HG02870 (cell line): ENCODE measurements around the gene XRCC3.

Experiments used
- ATAC-seq: cut with Tn5 transposase; IDR thresholded peaks from one replicate; pipeline ENCODE4 v1.9.1; 2021; ENCODE audit warnings: mild to moderate bottlenecking, moderate library complexity; ENCODE audit not compliant: unreplicated experiment

Gene XRCC3

DNA sequence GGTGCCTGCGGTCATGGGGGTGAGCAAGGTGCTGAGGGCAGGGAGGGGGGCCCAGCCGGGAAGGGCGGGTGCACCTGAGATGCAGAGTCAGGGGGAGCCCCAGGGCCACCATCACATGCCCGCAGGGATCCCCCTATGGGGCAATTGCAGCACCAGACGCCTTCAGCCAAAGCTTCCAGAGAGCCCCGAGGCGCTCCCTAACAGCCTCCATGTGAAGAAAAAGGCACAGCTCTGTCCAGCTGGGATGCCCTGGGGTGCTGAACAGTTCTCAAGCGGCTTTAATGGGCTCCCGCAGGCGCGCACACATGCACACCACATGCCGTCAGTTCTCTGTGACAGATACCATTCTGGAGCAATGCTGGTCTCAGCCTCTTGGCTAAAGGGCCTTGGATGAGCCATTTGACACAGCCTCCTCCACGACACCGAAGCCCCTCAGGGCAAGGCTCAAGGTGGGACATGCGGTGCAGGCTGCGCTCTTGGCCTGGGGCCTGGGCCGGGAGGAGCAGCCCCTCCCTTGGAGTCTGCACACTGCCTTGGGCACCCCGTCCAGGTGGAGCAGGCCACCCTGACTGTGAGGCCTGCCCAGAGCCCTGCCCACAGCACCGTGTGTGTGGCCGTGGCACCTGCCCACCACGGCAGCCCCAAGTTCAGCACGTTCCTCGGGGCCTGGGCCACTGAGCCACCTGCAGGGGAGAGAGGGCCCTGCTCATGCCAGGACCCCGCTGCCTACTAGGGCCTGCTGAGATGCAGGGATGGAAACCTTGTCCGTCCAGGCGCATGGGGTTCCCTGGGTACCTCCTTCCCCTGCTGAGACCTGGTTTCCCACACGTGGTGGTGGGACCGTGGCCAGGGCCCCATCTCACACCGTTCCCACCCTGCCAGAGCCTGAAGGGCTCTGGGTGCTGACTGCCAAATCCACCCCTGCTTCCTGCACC, 7.7 kb downstream of the XRCC3 start:
- ATAC-seq, result no peak

DNA sequence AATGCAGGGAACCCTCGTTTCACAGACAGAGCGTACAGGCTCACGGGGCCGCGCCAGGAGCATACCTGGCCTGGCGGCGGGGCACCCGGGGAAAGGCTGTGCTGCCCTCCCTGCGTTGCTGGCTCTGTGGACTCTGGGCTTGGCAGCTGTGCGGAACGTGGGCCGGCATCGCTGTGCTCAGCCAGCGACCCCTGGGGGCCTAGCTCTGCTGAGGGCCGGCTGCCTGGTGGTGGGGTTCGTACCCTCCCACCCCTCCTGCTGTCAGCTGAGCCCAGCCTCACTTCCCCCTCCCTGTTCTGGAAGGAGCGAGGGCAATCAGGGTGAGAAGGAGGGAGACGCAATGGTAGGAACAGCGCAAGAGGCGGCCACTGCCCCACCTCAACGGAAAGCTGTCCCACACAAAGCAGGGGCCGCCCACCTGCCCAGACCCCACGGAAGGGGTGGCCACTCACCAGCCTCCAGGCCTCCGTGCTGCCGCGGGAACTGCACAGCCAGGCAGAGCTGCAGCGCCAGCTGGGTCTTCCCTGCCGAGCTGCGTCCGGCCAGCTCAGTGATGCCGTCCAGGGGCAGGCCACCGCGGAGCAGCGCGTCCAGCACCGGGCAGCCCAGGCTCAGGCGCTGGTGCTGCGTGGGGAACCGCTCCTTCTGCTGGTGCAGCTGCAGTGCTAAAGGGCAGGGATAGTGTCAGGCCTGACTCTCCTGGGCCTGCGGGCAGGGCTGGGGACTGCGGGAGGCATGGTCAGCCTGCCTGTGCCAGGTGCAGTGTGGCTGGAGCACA, 8.5 kb downstream of the XRCC3 start:
- no peak for ATAC-seq

DNA sequence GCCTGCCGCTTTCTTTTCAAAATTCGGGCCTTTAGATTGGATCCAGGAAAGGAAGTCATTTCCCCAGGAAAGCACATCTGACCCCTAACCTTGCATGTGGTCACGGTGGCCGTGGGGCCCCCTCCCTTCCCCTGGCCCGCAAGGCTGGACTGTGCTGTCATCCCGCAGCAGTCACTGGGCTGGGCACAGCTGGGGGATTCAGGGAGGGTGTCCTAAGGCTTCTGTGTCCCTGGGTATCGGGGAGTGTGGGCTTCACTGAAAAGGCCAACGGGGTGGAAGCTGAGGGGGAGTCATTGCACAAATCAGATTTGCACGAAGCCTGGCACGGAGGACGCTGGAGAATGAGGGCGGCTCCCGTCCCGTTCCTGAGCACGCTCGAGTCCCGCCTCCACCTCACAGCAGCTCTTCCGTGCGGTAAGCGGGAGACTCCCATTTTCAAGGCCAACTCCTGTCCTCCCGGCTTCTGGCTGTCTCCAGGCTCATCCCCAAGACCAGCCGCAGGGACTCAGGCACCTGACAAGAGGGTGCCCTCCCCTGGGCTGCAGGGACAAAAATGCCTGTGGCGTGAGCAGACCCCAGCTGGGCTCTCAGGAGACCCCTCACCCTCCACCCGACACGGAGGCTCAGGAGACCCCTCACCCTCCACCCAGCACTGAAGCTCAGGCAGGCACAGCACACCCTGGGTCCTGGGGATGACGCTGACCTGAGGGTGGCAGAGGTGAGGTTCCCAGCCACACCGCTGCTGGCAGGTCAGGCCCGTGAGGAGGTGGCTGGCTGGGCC, 9.6 kb downstream of the XRCC3 start:
- ATAC-seq, result no peak

DNA sequence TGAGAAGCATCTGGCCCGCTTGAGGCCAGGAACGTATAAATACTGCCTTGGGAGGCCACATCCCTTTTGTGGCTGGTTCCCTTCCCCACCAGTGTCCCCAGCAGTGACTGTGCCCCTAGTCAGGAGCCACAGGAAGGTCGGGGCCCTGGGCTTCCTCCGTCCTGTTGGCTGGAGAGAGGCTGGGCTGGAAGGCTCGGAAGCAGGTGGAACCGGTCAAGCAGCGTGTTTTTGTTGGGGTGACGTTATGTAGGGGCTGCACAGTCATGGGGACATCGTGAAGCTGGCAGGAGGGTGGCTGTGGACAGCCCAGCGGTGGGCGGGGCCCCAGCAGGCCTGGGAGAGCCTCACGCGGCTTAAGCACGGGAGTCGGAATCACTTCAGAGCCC, 10.1 kb downstream of the XRCC3 start:
- no peak for ATAC-seq

DNA sequence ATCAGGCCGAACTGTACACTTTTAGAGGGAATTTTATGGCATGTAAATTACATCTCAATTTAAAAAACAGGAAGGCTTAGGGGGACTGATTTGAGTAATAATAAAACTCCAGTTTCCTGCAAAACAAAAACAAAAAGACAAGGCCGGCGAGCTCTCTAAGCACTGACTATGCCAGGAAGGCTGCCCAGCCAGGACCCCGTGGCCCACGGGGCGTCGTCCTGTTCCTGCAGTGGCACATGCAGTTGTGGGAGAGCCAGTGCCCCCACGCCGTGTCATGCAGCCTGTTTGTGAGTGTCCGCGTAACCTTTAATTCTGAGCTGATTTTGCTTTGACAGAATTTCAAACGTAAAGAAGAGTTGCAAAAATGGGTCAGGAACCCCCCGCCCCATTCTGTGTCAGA, 10.5 kb downstream of the XRCC3 start:
- ATAC-seq, result no peak

DNA sequence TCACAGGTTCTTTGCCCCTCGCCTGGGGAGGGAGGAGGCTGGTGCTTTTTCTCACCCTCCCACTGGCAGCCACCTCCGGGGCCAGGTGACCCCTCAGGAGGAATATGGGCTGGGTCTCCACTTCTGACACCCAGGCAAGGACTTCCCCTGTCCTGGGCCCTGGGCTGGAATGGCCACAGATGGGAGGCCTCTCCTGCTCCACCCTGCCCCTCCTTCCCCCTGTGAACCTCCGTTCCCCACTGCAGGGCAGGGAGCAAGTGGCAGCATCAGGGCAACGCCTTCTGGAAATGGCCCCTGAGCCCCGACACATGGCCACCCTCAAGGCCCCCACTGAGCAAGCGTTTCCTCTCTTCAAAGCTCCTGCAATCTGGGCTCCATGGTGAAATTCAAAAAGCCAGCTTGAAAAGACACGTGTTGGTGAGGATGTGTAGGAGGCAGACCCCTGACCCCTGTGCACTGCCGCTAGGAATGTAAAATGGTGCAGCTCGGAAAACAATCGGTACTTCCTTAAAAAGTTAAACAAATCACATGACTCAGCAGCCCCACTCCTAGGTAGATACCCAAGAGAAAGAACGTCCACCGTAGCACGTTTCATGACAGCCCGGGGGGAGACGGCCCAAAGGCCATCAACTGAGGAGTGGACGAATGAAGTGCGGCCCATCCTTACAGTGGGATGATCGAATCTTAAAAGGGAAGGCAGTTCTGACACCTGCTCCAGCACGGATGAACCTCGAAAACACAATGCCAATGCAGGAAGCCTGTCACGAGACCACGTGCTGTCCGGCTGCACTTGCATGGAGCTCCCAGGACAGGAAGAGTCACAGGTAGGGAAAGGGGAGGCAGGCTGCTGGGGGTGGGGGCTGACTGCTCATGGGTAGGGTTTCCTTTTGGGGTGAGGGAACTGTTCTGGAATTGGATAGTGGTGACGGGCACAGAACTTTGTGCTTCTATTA, 11.5 kb downstream of the XRCC3 start:
- no peak for ATAC-seq

DNA sequence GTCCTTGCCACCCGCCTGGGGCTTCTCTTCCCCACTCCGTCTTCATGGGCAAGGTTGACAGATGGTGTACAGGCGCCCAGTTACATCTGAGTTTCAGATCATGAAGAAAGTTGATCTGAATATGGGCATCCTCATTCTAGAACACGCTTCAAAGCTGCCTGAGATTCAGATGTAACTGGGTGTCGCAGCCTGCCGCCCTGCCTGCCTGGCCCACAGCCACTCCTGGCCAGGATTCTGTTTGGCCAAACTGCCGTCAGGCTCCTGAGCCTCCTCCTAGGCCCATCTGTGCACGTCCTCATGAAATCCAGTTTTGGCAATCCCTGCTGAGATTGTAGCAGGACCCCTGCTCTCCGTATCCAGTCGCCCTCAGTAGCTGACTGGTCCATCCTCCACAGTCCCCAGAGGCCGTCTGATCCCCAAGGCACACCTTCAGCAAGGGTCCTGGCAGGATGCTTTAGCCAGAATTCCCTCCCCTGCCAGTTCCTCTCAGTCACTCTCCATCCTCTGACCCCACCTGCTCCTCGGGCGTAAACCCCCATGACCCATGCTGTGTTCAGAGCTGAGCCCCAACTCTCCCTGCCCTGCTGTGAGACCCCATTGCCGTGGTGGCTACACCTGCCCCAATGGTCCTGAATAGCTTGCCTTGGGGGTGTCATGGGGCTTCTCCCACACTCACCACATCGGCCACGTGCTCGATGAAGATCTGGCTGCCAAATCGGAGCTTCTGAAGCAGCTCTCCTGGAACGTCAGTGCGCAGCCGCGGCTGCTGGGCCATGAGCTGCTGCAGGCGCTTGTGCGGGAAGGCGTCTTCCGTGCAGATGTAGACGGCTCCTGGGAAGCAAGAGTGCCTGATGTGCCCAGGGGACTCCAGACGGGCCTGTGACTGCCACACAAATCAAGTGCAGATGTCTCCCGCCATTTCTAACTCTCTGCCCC, 12.5 kb downstream of the XRCC3 start:
- no peak for ATAC-seq

DNA sequence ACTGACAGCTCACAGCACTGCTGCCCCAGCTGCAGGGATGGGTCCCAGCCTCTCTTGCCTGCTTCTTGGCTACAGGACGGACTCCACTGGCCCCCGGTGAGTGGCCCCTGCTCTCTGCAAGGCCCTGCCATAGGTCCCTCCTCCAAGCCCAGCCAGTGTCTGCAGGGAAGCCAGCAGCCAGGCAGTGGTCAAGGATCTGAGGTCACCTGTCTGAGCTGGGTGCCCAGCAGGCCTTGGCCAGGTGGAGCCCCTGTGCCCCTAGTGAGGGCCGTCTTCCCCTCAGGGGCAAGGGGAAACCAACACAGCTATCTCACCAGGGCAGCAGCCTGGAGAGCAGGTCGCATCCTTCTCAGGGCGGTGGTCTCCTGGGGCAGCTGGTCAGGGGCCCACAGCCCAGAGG, 13.2 kb downstream of the XRCC3 start:
- ATAC-seq, result no peak

DNA sequence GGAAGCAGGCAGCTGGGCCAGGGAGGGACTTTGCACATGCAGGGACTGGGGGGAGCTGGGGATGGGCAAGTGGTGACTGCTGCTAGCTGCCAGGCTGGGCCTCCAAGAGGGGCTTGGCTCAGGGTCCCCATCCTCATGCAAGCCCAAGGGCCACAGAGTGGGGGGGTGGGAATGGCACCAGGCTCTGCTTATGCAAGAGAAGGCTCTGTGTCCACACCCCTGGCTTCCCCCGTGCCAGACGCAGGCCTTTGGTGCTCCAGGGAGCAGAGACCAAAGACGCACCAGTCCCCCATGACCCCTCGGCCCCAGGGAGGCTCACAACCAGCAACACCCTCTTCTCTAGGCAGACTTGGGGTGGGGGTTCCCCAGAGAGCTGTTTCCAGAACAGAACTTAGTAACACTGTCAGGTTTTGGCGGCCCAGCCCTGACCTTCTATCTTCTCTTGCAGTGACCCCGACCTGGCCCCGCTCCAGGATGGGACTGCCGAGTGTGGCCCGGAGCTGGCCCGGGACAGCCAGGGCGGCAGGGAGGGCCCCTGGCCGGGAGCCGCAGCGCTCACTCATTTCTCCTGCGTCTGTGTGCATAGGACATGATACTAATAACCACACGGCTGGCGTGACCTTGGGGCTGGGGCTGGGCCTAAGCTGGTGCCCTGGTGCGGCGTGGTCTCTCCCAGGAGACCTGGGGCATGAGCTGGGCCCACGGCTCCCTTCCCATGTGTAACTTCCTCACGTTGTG, 14.3 kb downstream of the XRCC3 start:
- ATAC-seq, result no peak

DNA sequence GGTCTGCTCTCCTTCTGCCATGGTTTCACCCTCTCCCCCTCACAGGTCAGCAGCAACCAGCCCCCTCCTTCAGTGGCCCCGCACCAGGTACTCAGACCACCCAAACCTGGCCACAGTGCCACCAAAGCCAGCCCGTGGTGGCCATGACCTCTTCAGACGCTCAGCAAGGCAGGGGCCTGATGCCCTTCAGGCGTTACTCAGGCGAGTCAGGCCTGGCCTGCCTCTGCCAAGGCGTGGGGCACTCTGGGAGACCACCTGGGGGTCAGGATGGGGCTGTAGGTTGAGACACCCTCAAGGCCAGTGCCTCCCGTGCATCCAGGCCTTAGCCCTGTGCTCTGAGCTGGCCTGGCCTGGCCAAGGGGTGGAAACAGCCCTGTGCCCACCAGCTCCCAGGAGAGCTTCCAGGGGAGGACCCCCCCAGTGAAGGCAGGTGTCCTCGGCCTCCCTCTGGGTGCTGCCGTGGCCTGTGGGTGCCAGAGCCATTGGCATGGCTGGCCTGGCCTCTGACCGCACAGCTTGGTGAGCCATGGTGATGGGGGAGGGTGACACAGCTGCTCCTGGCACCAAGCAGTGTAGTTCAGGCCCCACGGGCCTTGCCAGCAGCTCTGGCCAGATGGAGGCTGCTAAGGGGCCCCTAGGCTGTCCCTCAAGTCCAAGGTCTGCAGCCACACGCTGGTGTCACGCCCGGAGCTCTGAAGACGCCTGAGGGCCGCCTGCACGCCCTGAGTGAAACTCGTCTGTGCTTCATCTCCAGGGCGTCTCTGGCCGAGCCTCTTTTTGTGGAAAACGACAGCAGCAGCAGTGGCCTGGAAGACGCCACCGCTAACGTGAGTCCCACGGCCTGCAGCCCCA, 15.1 kb downstream of the XRCC3 start:
- no peak for ATAC-seq

DNA sequence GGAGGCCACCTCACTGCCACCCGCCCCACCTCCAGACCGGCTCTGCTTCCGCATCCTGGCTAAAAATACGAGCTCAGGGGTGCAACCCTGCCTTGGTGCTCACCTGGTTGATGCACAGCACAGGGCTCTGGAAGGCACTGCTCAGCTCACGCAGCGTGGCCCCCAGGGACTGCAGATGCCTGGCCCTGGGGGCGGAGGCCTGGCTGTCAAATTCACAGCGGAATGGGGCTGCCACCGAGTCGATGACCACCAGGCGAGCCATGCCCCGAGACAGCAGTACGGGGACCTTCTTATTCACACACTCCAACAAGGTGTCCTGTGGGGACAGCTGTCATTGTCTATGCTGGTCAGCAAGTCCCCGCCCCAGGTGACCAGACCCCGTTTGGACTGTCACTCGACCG, 16.0 kb downstream of the XRCC3 start:
- no peak for ATAC-seq

DNA sequence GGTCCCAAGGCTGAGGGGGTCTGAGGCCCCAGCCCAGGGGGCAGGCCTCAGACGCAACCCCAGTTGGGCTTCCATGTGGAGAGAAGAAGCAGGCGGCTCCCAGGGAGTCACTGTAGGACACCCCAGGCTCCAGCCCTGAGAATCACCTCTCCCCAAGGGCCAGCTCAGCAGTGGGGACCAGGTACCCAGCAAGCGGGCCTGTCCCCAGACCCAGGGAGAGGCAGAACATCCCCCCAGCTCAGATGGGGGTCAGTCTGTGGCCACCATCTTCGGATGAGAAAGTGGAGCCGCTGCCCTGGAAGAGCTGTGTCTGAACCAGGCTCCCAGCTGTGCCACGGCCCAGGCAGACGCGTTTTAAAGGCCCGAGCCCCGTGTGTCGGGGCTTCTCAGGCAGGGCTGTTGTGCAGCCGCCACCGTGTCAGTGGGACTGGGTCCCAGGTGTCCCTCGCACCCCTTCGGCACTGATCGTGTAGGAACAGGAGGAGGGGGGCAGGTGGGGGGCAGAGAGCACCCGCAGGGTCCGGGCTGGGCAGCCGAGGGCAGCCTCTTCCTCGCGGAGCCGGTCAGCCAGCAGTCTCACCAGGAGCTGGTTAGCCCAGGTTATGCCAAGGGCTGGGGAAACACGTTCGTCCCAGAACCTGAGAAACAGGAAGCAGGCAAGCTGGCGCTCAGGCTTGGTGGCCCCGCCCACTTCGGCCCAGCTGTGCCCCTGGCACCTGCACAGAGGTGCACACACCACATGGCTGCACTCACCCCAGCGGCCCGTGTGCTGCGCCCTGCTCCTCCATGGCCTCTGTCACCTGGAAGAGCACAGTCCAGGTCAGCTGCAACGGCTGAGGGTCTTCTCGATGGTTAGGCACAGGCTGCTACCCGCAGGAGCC, 16.6 kb downstream of the XRCC3 start:
- ATAC-seq, result no peak

DNA sequence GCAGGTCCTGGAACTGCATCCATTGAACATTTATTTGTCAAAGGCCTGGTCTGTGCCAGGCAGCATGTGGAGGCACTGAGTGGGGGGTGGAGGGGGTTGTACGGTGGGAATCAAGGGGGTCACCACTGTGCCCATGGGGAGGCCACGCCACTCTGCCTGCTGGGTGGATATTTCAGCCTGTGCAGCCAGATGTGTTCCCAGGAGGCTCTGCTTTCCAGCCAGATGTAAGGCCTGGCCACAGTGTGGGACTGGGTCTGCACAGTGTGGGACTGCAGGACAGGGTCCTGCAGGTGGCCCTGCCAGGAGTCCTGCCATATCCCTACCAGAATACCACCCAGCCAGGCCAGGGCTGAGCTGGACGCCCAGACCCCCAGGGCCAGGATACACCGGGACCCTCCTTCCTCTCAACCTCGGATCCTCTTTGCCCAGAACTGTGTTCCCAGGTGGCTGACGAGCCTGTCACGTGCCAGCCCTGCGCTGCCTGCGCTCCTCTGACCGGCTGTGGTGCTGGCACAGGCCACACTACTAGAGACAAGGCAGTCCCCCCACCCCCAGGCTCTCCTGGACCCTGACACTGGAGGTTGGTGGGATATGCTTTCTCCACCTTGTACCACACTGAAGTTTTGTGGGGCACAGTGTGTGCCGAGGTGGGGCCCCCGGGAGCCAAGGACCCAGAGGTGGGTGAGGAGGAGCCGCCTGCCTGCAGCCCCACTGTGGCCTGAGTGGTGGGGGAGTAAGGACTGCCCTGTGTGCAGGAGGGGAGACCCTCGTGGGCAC, 17.5 kb downstream of the XRCC3 start:
- ATAC-seq, result no peak

DNA sequence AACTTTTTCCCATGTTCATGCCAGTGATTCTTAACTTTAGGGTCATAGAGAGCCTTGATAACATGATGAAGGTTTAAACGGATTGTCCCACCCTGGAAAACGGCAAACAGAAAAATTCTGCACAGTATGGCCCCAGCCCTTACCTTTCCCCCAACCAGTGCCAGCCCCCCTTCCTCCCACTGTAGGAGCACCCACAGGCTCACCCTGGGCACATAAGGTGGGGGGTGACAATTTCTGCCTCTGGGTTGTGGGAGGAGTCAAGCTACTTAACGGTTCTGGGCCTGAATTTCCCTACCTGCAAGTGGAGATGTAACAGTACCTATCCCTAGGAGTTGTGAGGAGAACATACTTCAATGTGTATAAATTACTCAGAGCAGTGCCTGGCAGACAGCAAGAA, 18.0 kb downstream of the XRCC3 start:
- ATAC-seq, result no peak

DNA sequence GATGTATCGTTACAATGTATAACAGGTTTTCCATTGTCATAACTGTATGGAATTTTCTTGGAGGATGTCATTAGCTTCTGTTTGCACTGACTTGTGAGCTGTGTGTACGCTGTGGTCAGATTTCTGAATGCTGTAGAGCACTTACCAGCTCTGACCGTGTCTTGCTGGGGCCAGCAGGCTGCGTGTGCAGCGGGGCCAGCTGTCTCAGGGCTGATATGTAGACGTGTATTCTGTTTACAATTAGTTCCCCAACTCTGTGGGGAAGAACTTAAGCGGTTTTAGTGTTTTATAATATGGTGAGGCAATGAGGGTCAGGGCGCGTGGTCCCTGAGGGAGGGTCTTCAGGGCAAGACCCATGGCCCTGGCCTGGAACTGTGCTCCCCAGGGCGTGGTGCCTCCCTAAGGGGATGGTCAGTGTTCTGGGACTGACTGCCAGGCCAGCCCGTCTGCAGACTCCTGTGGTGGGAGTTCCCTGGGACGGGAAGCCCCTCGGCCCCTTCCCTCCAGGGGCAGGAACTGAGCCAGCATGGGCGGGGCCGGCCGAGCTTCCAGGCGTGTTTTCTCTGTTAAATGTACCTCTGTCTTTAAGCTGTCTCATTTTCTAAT, 18.7 kb downstream of the XRCC3 start:
- no peak for ATAC-seq

DNA sequence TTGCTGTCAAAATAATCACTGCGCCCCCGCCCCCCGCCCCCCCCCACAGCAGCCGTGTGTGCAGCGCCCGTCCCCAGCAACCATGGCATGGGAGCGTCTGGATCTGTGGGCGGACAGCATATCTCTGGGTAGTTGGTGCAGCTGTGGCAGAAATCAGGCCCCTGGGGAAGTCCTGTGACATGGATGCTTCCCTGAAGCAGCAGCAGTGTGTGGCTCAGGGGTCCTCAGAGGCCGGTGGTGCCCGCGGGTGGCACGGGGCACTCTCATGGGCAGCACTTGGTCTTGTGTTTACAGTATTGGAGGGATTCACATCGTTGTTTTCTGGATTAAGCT, 19.2 kb downstream of the XRCC3 start:
- ATAC-seq, result no peak
